Neural progenitor cell (in vitro differentiated cells): ENCODE results near the gene FRYL.

Experiments
- EZH2 ChIP-seq: fragments of 200-600 bp; sonication (generic); IDR thresholded peaks from 2 replicates; pipeline ENCODE4 v1.6.1; 2017; ENCODE audit warnings: antibody characterized with exemption, mild to moderate bottlenecking, moderate library complexity
- EZH2phosphoT487 ChIP-seq: fragments of 200-600 bp; sonication (generic); IDR thresholded peaks from 2 replicates; pipeline ENCODE4 v1.6.1; 2017; ENCODE audit warnings: antibody characterized with exemption
- TF ChIP-seq, protein P1 (sequence below): fragments of 200-600 bp; sonication (generic); IDR thresholded peaks from 2 replicates; pipeline ENCODE4 v1.5.1; 2017; ENCODE audit warnings: antibody characterized with exemption, mild to moderate bottlenecking

DNA sequence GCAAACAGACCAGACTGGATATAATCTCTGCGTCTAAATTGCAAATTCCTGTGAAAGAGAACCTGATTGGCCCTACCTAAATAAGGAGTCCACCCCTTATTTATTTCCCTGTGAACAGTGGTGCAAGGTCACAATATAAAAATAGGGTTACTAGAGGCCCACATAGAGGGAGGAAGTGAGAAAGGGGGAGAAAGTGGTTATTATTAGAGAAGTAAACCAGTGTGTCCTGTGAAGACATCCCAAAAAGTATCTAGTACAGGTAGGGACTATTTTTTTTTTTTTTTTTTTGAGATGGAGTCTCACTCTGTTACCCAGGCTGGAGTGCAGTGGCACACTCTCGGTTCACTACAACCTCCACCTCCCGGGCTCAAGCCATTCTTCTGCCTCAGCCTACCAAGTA, 15.0 kb upstream of the FRYL start:
- TF ChIP-seq, protein P1, sequence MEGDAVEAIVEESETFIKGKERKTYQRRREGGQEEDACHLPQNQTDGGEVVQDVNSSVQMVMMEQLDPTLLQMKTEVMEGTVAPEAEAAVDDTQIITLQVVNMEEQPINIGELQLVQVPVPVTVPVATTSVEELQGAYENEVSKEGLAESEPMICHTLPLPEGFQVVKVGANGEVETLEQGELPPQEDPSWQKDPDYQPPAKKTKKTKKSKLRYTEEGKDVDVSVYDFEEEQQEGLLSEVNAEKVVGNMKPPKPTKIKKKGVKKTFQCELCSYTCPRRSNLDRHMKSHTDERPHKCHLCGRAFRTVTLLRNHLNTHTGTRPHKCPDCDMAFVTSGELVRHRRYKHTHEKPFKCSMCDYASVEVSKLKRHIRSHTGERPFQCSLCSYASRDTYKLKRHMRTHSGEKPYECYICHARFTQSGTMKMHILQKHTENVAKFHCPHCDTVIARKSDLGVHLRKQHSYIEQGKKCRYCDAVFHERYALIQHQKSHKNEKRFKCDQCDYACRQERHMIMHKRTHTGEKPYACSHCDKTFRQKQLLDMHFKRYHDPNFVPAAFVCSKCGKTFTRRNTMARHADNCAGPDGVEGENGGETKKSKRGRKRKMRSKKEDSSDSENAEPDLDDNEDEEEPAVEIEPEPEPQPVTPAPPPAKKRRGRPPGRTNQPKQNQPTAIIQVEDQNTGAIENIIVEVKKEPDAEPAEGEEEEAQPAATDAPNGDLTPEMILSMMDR = no peak
- TF ChIP-seq EZH2phosphoT487 = no peak
- TF ChIP-seq EZH2 = no peak
